ENCODE data around the gene BPTF.
"Not testable (repeated sequence)": the region's sequence is repeated elsewhere in the genome, so short reads cannot be mapped to it uniquely, and the experiment has no call there.

BPTF gene

GRCh38 chr17:67833134-67833533 is 7.8 kb downstream of the BPTF start:
- DNase-seq (ENCODE audit: low read depth, low spot score) = no peak

GRCh38 chr17:67833946-67834631 is 8.8 kb downstream of the BPTF start:
- no peak for DNase-seq (ENCODE audit: low read depth, low spot score)

- DNase-seq (ENCODE audit: low read depth, low spot score) = no peak
These were observed 9.3 kb downstream of the BPTF start for GRCh38 chr17:67834634-67835033.

GRCh38 chr17:67836205-67836987 is 11.1 kb downstream of the BPTF start:
- DNase-seq (ENCODE audit: low read depth, low spot score) = no peak

DNA sequence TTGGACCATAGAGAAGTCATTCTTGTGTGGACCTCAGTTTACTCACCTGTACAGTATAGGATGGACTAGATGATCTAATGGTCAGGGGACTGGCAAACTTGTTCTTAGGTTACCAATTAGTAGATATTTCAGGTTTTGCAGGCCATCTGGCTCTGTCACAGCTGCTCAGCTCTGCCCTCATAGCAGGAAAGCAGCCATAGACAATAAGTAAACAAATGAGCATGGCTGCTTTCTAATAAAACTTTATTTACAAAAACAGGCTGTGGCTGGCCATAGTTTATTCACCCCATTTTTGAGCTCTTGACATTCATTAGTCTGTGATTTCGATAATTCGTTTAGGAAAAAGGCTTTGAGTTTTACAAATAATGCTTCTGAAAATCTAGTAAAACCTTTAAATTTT is 12.7 kb downstream of the BPTF start:
- no peak for DNase-seq (ENCODE audit: low read depth, low spot score)

DNA sequence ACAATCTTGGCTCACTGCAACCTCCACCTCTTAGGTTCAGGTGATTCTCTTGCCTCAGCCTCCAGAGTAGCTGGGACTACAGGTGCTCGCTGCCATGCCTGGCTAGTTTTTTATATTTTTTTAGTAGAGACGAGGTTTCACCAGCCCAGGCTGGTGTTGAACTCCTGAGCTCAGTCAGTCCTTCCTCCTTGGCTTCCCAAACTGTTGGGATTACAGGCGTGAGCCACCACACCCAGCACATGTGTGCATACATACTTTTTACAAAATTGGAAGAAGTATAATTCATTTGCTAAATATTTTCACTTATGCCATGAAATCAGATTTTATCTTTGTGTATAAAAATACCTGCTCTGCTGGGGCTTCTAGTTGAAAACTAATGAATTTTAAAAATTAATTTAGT is 13.2 kb downstream of the BPTF start:
- no peak for DNase-seq (ENCODE audit: low read depth, low spot score)

- no peak for DNase-seq (ENCODE audit: low read depth, low spot score)
These were observed 16.7 kb downstream of the BPTF start for GRCh38 chr17:67841992-67842391.

DNA sequence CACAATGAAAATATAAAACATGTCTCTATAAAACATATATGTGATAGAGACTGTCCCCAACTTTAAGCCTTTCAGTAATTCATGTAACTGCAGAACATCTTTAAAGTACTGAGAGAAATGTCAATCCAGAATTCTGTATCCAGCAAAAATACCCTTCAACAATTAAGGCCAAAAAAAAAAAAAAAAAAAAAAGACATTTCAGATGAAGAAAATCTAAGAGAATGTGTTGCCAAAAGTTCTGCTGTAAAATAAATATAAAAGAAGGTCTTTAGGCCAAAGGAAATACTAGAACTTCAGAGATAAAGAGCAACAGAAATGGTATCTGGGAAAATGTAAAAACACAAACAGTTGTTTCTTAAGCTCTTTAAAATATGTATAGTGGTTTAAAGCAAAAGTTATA is 17.3 kb downstream of the BPTF start:
- no peak for DNase-seq (ENCODE audit: low read depth, low spot score)

DNA sequence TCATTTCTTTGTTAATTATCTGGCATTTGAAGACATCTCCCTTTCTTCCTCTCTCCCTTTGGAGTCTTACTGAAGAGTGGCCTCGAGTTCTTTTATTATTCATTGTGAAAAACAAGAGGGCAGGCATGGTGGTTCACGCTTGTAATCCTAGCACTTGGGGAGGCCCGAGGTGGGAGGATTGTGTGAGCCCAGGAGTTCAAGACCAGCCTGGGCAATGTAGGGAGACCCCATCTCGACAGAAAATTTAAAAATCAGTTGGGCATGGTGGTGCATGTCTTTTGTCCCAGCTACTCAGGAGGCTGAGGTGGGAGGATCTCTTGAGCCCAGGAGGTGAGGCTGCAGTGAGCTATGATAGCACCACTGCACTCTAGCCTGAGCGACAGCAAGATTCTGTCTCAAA is 20.1 kb downstream of the BPTF start:
- DNase-seq (ENCODE audit: low read depth, low spot score) = no peak

DNA sequence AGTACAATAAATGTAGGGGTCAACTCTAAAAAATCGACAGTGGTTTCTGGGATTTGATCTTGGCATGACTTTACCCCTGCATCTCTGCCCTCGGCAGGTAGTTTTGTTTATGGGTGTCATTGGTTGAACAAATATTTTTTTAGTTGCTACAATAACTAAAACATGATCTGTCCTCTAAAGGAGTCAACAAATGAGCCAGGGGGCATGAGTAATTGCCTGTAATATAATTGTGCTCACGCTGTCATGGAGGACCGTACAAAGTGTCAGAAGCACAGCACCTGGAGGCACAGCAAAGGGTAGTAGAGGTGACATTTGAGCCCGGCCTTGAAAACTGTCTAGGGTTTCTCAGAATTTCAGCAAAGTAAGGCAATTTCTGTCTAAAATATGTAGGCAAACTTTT is 22.9 kb downstream of the BPTF start:
- not testable (repeated sequence) for DNase-seq (ENCODE audit: low read depth, low spot score)

DNA sequence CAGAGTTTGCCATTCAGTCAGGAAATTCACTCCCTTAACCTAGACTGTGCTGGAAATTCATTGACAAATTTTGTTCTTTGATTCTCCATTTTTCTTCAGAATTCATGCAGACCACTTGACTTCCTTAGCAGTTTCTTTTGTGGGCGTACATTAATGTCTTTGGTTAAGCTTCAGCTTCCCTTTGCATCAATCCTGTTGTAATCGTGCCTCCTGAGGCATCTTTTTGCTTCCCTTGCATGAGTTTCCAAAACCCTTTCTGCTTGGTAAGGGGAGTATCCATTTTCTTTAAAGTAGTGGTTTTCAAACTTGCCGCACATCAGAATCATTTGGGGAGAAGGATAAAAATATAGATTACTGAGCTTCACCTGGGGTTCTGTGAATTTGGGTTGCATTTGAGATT is 23.5 kb downstream of the BPTF start:
- DNase-seq (ENCODE audit: low read depth, low spot score) = not testable (repeated sequence)

- no peak for DNase-seq (ENCODE audit: low read depth, low spot score)
These were observed 25.8 kb downstream of the BPTF start for GRCh38 chr17:67850991-67851631.

DNA sequence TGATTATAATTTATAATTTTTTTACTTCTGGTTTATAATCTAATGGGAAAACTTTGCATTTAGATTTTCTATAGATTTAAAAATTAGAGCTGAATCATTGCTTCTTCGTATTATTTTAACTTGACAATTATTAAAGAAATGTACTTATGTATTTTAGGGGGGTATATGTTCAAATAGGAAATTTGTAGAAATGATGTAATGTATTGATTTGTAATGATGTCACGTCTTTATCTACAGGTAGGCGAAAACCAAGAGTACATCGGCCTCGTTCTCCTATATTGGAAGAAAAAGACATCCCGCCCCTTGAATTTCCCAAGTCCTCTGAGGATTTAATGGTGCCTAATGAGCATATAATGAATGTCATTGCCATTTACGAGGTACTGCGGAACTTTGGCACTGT is 28.4 kb downstream of the BPTF start:
- no peak for DNase-seq (ENCODE audit: low read depth, low spot score)

DNA sequence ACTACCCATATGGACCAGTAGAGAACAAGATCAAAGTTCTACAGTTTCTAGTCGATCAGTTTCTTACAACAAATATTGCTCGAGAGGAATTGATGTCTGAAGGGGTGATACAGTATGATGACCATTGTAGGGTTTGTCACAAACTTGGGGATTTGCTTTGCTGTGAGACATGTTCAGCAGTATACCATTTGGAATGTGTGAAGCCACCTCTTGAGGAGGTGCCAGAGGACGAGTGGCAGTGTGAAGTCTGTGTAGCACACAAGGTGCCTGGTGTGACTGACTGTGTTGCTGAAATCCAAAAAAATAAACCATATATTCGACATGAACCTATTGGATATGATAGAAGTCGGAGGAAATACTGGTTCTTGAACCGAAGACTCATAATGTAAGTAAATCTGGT is 29.1 kb downstream of the BPTF start:
- no peak for DNase-seq (ENCODE audit: low read depth, low spot score)

GRCh38 chr17:67855504-67856324 is 30.4 kb downstream of the BPTF start:
- DNase-seq (ENCODE audit: low read depth, low spot score) = no peak

- not testable (repeated sequence) for DNase-seq (ENCODE audit: low read depth, low spot score)
These were observed 31.1 kb downstream of the BPTF start for GRCh38 chr17:67856402-67856801.

- no peak for DNase-seq (ENCODE audit: low read depth, low spot score)
These were observed 37.4 kb downstream of the BPTF start for GRCh38 chr17:67862614-67863217.

DNA sequence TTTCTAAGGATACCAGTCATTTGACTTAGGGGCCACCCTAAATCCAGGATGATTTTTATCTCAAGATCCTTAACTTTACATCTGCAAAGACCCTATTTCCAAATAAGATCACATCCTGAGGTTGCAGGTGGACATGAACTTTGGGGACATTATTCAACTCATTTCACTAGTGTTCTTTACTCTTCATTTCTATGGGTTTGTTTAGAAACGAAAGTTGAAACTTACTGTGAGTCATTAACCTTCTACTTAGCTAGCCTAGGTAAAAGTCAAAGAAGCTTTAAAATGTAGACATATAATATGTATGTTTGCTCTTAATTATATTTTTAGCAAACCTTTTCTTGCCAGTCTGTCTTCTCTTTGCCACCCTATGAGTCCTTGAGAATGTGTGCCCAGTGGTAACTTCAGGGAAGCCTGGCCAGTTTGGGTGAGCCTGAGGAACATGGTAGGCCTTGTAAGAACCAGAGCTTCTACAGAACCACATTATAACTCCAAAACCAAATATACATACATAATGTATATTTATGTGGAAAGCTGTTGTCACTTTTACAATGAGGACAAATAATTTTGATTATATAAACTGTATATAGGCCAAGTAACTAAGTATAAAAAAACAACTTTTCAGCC is 38.4 kb downstream of the BPTF start:
- DNase-seq (ENCODE audit: low read depth, low spot score) = no peak

DNA sequence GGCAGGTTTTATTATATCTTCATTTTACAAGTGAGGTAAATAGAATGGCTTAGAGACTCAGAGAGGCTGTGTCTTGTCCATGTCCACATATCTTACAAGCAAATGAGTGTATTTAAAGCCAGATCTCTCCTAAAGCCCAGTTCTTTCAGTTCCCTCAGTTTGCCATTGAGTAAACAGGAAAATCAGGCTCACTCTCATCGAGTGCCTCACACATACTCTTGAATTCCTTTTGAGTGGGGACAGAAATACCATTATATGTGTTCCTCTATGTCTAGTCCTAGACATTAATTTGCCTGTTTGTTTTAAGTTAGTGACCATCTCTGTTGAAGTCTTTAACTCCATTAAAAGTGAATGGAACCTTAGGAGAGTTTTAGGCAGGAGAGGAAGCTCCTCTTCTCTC is 40.1 kb downstream of the BPTF start:
- DNase-seq (ENCODE audit: low read depth, low spot score) = no peak

- DNase-seq (ENCODE audit: low read depth, low spot score) = no peak
These were observed 42.3 kb downstream of the BPTF start for GRCh38 chr17:67867591-67867990.

DNA sequence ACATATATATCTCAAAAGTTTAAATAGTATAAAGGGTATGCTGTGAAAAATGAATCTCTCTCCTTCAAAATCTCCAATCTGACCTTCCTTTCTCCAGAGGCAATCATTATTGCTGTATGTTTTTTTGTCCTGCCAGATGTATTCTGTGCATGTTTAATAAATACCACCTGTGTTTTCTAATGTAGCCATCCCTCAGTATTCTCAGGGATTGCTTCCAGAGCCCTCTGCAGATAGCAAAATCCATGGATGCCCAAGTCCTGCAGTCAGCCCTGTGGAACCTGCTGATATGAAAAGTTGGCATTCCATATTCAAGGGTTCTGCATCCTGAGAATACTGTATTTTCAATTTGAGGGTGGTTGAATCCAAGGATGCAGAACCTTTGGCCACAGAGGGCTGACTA is 42.9 kb downstream of the BPTF start:
- DNase-seq (ENCODE audit: low read depth, low spot score) = no peak
